HG03025 (cell line): Measurements from ENCODE around the gene MEOX1.
"Not testable (repeated sequence)": the region's sequence is repeated elsewhere in the genome, so short reads cannot be mapped to it uniquely, and the experiment has no call there.

ENCODE experiments used
- ATAC-seq: cut with Tn5 transposase; IDR thresholded peaks from one replicate; pipeline ENCODE4 v1.9.1; 2021; ENCODE audit warnings: mild to moderate bottlenecking, moderate library complexity; ENCODE audit not compliant: unreplicated experiment, low FRiP score

Gene MEOX1

DNA sequence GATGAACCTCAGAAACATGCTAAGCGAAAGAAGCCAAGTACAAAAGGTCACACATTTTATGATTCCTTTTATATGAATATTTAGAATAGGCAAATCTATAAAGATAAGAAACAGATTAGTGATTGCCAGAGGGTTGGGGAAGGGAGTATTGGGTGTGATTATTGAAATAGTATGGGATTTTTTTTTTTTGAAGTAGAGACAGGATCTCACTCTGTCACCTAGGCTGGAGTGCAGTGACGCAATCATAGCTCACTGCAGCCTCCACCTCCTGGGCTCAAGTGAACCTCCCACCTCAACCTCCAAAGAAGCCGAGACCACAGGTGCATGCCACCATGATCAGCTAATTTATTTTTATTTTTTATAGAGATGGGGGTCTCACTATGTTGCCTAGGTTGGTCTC is 35.7 kb downstream of the MEOX1 start:
- no peak for ATAC-seq

DNA sequence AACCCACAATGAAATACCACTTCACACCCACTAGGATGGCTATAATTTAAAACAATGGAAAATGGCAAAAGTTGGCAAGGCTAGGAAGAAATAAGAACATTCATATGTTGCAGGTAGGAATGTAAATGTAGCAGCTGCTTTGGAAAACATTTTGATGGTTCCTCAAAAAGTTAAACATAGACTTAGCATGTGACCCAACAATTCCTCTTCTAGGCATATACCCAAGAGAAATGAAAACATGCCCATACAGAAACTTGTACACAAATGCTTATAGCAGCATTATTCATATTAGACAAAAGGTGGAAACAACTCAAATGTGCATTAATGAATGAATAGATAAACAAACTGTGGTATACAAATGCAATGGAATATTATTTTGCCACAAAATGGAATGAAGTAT is 36.1 kb downstream of the MEOX1 start:
- ATAC-seq, result no peak

DNA sequence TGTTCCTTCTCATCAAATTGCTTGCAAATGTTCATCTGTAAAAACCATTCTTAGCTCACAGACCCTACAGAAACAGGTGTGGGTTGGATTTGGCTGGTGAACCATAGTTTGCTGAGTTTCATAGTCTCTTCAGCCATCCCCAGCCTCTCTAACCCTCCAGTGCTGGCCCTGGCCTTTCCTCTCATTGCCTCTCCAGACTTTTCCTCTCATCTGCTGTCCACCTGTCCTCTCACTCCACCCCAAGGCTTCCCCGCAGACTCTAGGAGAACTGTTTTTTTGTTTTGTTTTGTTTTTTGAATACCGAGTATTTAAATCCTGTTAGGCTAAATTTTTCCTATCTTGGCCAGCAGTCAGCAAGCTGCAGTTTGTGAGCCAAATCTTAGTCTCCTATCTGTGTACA is 41.1 kb downstream of the MEOX1 start:
- no peak for ATAC-seq

DNA sequence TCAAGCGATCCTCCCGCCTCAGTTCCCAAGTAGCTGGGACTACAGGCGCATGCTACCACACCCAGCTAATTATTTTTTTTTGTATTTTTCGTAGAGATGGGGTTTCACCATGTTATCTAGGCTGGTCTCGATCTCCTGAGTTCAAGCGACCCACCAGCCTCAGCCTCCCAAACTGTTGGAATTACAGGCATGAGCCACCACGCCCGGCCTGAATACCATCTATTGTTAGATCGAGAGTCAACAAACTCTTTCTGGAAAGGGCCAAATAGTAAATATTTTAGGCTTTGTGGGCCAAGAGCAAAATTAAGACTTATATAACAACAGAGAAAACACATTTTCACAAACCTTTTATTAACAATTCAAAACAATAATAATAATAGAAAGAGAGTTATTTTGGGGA is 41.6 kb downstream of the MEOX1 start:
- ATAC-seq, result no peak

DNA sequence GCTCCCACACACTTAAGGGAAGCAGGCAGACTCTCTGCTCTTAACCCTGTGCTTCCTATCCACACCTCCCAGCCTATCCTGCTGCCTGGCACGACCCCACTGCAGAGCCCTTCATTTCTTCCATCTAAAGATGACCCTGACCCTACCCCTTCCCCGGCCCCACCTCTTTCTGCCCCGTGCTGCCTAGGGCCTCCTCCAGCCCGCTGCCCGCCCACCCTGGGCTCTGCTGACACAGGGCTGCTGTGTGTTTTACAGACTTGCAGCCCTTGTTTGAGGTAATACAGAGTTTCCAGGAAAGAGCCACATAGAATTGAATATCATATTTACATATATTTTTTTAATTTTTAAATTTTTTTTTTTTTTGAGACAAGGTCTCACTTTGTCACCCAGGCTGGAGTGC is 42.0 kb downstream of the MEOX1 start:
- no peak for ATAC-seq

DNA sequence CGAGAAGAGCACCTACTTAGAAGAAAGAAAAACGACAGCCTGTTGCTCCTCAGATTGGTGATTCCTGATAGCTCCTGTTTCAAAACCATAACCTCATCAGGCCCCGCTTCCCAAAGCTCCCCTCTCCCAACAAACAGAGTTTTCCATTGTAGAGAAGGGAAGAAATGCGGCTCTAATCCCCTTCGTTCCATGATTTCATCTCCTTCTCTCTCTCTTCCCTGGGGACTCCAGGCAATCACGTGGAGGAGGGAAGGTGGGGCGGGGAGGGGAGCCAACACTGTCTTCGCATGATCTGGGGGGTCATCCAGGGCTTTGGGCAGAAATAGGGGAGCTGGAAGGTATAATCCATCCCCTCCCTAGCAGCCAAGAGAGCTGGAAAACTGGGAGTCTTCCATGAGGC is 43.4 kb downstream of the MEOX1 start:
- ATAC-seq, result no peak

DNA sequence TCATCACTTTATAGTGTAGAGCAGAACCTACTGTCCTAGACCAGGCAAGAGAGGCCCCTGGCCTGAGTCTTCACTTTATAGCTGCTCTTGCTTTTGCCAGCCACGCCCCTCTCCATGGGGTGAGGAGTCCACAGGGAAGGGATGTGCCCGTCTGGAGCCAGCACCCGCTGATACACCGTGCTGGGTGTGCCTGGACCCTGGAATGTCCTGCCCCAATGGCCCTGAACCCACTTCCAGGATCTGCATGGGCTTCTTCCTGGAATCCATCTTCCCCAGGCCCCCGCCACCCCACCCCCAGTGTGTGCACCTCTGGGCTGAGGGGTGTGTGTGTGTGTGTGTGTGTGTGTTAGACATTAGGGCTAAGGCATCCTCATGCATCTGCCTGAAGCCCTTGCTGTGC is 44.9 kb downstream of the MEOX1 start:
- no peak for ATAC-seq

DNA sequence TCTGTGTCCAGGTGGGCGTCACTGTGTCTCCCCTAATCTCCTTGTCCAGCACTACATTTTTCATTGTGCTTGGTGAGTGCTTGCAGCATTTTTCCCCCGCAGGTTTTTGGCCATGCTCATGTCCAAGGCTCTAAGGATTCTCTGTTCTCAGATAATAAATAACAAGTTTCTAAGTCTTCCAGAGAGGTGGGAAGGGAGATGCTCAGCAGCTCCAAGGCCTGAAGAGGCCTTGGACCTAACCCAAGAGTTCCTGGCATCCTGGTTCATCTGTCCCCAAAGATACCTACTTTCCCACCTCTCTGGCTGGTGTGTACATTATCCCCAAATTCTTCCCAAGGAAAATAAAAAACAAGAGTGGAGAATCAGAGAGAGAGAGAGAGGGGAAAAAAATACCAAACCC is 45.3 kb downstream of the MEOX1 start:
- no peak for ATAC-seq

DNA sequence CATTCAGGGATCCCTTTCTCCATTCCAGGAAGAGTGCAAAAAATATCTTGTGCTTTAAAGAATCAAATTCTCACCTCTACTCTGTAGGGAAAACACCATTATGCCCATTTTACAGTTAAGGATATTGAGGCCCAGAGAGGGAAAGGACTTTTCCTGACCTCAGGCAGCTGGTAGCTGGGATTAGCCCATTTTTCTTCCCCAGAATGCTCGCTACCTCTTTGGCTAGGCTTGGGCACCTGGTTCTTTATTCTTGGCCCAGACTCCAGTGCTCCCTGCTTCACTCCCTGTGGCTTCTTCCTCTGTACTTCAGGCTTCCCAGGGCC is 45.7 kb downstream of the MEOX1 start:
- no peak for ATAC-seq

DNA sequence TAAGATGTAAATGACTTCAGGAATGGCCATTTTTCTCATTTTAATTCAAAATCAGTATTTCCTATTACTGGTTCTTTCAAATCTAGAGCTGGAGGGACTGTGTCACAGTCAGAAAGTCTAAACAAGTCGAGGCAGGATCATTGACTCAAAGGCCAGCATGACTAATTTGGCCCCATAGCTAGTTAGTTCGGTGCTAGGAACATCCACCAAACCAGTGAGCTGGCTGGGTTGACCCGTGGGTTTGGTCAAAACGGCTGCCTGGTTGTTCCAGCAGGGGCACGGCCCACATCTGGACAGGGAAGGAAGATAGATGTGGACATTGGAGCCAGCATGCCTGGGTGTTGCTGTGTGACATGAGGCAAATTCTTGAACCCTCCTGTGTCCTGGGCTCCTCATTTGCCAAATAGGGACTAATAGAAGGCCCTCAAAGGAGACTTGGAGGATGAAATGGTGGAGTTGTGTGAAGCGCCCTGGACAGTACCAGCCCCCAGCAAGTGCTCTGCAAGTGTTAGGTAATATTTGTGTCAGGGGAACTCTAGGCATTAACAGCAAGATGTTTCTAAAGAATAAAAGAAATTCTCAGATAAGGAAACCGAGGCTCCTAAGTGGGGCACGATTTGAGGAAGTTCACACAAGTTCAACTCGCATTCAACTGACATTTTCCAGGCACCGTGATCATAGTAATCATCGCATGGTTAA is 46.2 kb downstream of the MEOX1 start:
- no peak for ATAC-seq

DNA sequence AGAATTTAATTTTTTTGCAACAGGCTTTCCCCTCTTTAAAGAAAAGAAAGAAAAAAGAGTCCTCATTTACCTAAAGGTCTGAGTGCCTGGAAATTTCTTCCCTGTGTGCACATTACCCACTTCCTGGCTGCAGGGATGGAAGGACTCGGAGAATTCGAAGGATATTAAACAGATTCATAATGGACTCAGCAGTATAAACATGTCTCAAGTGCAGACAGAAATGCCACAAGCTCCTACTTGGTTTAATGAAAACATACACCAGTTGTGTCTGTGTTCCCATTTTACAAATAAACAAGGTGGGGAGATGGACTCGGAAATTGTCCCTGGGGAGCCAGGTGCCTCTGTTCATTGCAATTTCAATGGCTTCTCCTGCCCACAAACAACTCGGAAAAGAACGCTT is 47.2 kb downstream of the MEOX1 start:
- ATAC-seq, result no peak

DNA sequence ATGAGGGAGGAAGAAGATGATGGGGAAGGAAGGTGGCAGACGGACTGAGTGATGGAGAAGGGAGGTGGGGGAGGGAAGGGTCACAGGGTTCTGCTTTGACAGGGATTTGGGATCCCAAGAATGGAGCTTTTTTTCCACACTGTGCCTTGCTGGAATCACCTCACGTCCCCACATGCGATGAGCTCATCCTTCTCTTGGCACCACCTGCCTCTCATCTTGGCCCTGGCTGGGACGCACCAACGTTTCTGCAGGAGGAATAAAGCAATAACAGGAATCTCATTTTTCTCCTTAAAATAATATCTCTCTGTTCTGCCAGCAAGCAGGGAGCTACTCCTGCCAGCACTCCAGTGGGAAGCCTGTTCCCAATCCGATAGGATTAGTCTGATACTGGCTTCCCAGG is 47.8 kb downstream of the MEOX1 start:
- no peak for ATAC-seq

DNA sequence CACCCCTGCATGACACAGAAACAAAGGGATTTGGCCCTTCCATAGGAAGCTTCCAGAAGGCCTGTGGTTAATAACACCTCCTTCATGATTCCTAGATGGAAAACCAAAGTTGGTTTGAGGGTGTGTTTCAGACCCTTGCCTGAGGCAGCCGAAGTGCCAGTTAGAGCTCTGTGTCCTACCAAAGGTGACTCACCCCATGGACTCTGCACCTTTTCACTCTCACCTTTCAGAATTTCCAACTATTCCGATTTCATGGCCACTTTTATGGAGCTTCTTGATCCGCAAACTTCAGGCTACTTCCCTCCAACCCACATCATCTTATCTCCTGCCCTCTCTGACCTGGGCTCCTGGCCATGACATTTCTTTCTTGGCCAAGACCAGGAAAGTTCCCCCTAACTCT is 49.2 kb downstream of the MEOX1 start:
- ATAC-seq, result no peak

DNA sequence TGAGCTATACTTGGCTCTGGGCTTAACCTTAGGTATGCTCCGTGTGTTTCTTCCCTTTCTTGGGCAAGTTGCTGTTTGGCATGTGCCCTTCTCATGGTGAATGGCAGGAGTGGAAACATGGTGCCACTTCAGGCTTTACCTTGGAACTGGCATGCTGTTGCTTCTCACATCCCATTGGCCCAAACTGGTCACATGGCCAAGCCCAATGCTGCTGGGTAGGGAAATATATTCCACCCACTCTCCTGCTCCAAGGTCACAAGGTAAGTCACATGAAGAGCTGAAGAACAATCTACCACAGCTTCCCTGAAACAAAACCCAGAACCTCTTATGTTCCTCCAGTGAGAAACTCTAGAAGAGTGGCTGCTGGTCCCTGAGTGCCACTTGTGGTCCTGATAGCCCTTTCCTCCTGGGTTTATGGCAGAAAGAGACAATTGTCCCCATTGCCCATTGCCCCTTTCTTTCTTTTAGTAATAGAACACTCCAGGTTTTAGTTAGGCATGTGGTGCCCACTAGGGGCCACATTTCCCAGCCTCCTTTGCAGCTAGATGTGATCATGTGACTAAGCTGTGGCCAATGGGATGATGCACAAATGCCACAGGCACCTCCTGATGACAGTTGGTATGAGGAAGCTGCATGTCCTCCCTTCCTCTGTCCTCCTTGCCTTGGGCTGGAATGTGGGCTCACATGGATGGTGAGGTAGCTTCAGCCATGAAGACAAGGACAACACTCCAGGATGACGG is 50.3 kb downstream of the MEOX1 start:
- ATAC-seq, result no peak

DNA sequence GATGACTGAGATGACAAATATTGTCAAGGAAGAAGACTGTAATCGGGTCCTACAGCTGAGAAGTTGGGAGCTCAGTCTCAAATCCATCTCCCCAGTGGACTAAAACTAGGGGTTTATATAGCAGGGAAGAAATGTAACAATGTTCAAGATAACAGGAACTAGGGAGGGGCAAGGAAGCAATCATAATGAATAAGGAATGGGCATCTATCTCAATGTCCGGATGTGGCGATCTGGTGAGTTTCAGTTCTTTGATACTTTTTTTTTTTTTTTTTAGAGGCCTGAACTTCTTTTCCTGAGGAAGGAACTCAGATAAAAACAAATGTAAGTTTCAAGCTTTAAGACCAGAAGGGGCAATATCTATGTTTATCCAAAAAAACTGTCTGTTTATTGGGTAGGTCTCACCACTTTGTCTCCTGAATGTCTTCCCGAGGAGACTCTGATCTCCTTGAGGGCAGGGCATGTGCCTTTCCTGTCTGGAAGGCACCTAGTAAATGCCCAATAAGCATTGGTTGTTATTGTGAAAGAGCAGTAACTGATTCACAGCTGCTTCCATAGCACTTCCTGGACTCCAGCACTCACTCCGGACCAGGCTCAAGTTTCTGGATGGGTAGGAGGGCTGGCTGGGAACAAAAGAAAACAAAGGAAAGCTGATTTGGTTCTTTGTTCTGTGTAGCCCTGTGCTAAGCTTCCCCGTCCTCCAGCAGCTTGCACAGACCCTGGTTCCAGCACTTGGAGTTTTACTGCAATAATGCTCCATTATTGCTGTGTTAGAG is 51.9 kb downstream of the MEOX1 start:
- ATAC-seq, result no peak

DNA sequence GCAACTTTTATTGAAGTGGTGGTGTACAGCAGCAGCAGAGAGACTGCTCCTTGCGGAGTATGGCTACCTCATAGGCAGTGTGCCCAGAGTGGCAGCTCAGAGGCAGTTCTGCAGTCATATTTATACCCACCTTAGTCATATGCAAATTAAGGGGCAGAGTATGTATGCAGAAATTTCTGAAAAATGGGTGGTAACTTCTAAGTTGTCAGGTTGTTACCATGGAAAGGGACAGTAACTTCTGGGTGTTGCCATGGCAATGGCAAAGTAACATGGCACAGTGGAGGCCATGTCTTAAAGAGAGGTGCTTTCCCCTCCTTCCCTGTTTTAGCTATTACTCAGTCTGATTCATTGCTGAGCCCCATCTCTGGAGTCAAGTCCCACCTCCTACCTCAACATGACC is 53.4 kb downstream of the MEOX1 start:
- ATAC-seq, result no peak

DNA sequence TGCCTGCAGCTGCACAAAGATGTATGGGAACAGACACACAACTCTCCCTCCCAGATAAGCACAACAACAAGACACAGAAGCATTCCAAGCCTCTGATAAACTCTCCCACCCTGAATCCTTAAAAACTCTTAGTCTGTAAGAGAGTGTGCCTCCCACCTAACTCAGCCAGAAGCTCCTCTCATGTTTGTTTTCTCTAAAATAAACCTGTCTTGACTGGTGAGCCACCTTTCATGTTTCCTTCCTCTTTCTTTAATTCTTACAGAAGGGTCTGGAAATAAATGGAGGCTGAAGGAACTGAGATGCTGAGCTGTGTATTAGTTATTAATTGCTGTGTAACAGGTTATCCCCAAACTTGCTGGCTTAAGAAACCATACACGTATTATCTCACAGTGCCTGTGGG is 57.2 kb downstream of the MEOX1 start:
- no peak for ATAC-seq

DNA sequence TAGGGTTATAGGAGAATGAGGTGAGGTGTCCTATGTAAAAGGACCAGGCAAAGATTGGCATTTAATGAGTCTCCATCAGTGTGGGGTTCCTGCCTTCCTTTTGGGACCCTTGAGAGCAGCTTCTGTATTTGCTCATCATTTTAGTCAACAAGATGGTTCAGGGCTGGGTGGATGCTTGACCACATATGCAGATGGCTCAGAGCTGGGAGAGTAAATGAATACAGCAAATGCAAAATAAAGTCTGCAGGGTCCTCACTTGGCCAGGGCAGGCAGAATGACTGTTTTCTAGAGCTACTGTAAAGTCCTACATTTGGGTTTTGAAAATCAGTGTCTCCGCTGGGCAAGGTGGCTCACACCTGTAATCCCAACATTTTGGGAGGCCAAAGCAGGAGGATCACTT is 58.4 kb downstream of the MEOX1 start:
- ATAC-seq, result no peak

DNA sequence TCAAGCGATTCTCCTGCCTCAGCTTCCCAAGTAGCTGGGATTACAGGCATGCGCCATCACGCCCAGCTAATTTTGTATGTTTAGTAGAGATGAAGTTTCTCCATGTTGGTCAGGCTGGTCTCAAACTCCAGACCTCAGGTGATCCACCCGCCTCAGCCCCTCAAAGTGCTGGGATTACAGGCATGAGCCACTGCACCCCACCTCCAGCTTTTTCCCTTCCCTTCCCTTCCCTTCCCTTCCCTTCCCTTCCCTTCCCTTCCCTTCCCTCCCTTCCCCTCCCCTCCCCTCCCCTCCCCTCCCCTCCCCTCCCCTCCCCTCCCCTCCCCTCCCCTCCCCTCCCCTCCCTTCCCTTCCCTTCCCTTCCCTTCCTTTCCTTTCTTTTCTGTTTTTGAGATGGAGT is 59.2 kb downstream of the MEOX1 start:
- not testable (repeated sequence) for ATAC-seq

DNA sequence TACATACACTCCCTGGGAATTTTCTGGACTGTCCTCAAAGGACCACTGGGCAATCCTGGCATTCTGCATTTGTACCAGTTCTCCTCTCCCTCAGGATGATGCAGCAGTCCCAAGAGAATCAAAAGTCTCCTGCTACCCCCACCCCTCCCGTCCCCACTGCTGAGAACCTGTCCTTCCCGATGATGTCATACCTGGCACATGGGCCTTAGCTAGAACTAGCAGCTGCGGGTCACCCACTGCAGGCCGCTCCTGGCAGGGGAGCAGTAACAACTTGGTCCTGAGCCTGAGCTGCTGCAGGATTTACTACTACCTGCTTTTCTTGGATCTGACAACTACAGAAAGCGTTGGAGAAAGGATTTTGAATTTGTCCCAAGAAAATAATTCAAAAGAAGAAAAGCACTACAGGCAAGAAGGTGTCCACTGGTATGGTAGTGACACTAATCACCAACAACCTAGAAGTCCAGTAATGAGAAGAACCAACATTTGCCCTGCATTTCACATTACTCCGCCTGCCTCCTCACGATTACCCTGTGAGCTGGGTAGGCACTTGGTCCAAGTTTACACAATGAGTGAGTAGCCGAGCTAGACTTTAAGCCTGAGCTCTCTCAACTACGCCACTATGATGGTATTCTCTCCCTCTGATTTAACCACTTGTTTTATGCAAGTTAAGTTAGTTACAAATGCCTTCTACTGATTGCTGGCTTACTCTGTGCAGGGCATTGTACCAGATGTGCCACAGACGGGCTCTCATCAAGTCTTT is 60.3 kb downstream of the MEOX1 start:
- no peak for ATAC-seq

DNA sequence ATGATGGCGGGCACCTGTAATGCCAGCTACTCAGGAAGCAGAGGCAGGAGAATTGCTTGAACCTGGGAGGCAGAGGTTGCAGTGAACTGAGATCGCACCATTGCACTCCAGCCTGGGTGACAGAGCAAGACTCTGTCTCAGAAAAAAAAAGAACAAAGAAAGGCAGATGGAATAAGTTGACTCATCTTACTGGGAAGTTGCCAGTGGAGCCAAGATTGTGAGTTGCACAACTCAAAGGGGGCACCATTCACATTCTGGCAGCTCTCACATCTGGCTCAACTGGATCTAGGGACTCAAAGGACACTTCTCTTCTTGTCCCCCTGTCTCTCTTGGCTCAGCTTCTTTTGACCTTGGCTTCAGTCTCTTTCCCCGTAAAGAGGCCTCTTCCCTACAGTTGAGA is 61.9 kb downstream of the MEOX1 start:
- ATAC-seq, result no peak
